ENCODE results near the gene LY6G6D.

GRCh38 chr6:31723245-31723979 lies 8.3 kb downstream of the LY6G6D start, which contains the start of gene MPIG6B:
- TF ChIP-seq POLR2AphosphoS5 (IDR thresholded peaks at IDR 0.05) (no peak), POLR2A (IDR thresholded peaks at IDR 0.05) (no peak), CTCF (IDR thresholded peaks at IDR 0.05) (no peak)

All from prostate gland (tissue), 2 donors.